ENCODE data around the gene ARHGEF38. TPM values are rescaled to one million over a fixed set of nuclear protein-coding genes. Genes with fewer than 3 reads are reported as not detected.

Gene ARHGEF38
- total RNA-seq, 1 donor from 2014 or later: not detected

- Mint-ChIP-seq H3K27me3 (ENCODE audit: low read depth, unreplicated experiment) (no peaks in the 10 kb centered on the region), H3K4me1 (ENCODE audit: low read depth, unreplicated experiment) (peaks cover 7% of the 10 kb centered on the region), H3K4me3 (ENCODE audit: unreplicated experiment) (peak overlapping the region; percentile 94), H3K27ac (ENCODE audit: unreplicated experiment) (peak overlapping the region; percentile 84), H3K9me3 (ENCODE audit: unreplicated experiment) (no peaks in the 10 kb centered on the region), H3K36me3 (ENCODE audit: low read depth, unreplicated experiment) (no peaks in the 10 kb centered on the region)
- FAIRE-seq (no peak), DNase-seq (ENCODE audit: low read depth) (no peak)
- Histone ChIP-seq H3K27ac (ENCODE audit: low read depth, low read length) (peak overlapping the region; percentile 89), H3K9me3 (ENCODE audit: insufficient read depth, low read depth, low read length) (no peaks in the 10 kb centered on the region), H2AFZ (ENCODE audit: low read depth, low read length) (peak overlapping the region; percentile 99), H3K36me3 (ENCODE audit: insufficient read depth, low read length) (no peaks in the 10 kb centered on the region), H3K4me3 (ENCODE audit: insufficient read depth, low read depth, low read length) (peak overlapping the region; percentile 95), H3K27me3 (ENCODE audit: insufficient read depth, low read length) (no peaks in the 10 kb centered on the region), H4K20me1 (ENCODE audit: insufficient read depth, low read length) (peaks cover 16% of the 10 kb centered on the region), H3K4me2 (ENCODE audit: low read length) (peak overlapping the region; percentile 93), H3K9ac (ENCODE audit: low read length) (peak overlapping the region; percentile 97), H3K4me1 (ENCODE audit: insufficient read depth, low read length) (peaks cover 8% of the 10 kb centered on the region), H3K79me2 (ENCODE audit: insufficient read depth, low read length) (peaks cover 95% of the 10 kb centered on the region)
- TF ChIP-seq, protein P1, sequence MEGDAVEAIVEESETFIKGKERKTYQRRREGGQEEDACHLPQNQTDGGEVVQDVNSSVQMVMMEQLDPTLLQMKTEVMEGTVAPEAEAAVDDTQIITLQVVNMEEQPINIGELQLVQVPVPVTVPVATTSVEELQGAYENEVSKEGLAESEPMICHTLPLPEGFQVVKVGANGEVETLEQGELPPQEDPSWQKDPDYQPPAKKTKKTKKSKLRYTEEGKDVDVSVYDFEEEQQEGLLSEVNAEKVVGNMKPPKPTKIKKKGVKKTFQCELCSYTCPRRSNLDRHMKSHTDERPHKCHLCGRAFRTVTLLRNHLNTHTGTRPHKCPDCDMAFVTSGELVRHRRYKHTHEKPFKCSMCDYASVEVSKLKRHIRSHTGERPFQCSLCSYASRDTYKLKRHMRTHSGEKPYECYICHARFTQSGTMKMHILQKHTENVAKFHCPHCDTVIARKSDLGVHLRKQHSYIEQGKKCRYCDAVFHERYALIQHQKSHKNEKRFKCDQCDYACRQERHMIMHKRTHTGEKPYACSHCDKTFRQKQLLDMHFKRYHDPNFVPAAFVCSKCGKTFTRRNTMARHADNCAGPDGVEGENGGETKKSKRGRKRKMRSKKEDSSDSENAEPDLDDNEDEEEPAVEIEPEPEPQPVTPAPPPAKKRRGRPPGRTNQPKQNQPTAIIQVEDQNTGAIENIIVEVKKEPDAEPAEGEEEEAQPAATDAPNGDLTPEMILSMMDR (IDR thresholded peaks at IDR 0.05; ENCODE audit: insufficient read depth, low read depth, low read length): no peak
- no peak for TF ChIP-seq EZH2 (IDR thresholded peaks at IDR 0.05; ENCODE audit: insufficient read depth, low read length)
These were observed 155.4 kb downstream of the ARHGEF38 start for GRCh38 chr4:105707782-105708180.

DNA sequence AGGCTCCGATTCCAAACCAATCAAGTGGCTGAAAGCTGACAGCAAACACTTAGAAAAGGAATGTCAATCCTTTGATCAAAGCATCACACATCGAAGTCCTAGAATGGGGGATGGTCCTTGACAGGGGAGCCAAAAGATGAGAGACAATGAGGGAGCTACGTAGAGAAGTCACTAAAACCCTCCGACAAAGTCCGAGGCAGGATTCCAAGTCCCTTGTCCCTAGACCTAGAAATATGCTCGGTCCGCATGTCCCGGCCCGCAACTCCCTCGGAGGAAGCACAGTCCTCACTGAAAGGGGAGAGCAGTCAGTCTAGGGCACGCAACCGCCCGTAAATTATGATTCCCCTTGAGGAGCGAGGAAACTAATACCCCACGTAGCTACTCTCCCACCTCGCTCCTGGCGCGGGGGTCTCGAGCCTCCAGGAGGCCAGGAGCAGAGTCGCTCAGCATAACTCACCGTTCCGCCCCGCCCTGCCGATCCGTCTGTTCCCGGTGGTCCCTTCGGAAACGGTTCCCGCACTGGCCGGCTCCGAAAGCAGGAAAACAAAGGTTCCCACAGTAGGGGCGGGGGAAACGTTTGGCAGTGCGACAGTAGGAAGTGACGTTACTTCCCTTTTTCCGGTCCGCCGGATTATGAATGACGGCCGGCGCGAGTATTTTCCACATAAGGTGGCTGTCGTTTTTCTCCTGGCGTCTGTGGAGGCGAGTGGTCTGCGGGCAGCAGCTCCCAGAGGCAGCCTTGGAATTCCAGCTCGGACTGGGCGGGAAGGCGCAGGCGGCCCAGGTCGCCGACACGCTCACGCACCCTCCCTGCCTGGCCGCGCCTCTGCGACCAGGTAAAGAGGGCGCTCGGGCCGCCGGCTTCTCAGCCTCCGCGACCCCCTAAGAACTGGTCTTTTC is 156.0 kb downstream of the ARHGEF38 start, which contains the start of the genes GSTCD and INTS12:
GSTCD (plus strand) TSS at position 604 of the 900 bp plus-strand sequence. CDS start 8,830 bp downstream, outside the sequence.
INTS12 (minus strand) TSS at position 509 of the 900 bp plus-strand sequence. CDS start 8,684 bp downstream, outside the sequence.
- no peaks in the 10 kb centered on the region for H3K36me3 Mint-ChIP-seq (ENCODE audit: low read depth, unreplicated experiment)
- H3K79me2 ChIP-seq (ENCODE audit: insufficient read depth, low read length): peaks cover 94% of the 10 kb centered on the region

More for the DNA sequence above, 156.0 kb downstream of the ARHGEF38 start, which contains the start of the genes GSTCD and INTS12:
- TF ChIP-seq EZH2 (IDR thresholded peaks at IDR 0.05; ENCODE audit: insufficient read depth, low read length): no peak
- TF ChIP-seq, protein P1 (IDR thresholded peaks at IDR 0.05; ENCODE audit: insufficient read depth, low read depth, low read length): no peak
- Mint-ChIP-seq H3K4me1 (ENCODE audit: low read depth, unreplicated experiment) (peaks cover 7% of the 10 kb centered on the region), H3K9me3 (ENCODE audit: unreplicated experiment) (no peaks in the 10 kb centered on the region), H3K27me3 (ENCODE audit: low read depth, unreplicated experiment) (no peaks in the 10 kb centered on the region), H3K4me3 (ENCODE audit: unreplicated experiment) (peak within 1 kb of the TSS; percentile 94), H3K27ac (ENCODE audit: unreplicated experiment) (peak within 1 kb of the TSS; percentile 84)
- no peaks in the 10 kb centered on the region for H3K36me3 ChIP-seq (ENCODE audit: insufficient read depth, low read length)
- peak within 1 kb of the TSS; percentile 99 for H2AFZ ChIP-seq (ENCODE audit: low read depth, low read length)
- peak within 1 kb of the TSS; percentile 89 for H3K27ac ChIP-seq (ENCODE audit: low read depth, low read length)
- H3K9me3 ChIP-seq (ENCODE audit: insufficient read depth, low read depth, low read length): no peaks in the 10 kb centered on the region
- H3K9ac ChIP-seq (ENCODE audit: low read length): peak within 1 kb of the TSS; percentile 97
- peak within 1 kb of the TSS; percentile 93 for H3K4me2 ChIP-seq (ENCODE audit: low read length)
- no peaks in the 10 kb centered on the region for H3K27me3 ChIP-seq (ENCODE audit: insufficient read depth, low read length)
- DNase-seq (ENCODE audit: low read depth) (peak; percentile 89), FAIRE-seq (no peak)
- peaks cover 8% of the 10 kb centered on the region for H3K4me1 ChIP-seq (ENCODE audit: insufficient read depth, low read length)
- peaks cover 14% of the 10 kb centered on the region for H4K20me1 ChIP-seq (ENCODE audit: insufficient read depth, low read length)
- peak within 1 kb of the TSS; percentile 95 for H3K4me3 ChIP-seq (ENCODE audit: insufficient read depth, low read depth, low read length)

Data from astrocyte (in vitro differentiated cells and primary cell).